H1 (cell line): Measurements from ENCODE around the gene ARHGAP42.

Source experiments
- ATF2 ChIP-seq: IDR thresholded peaks from 2 replicates; pipeline ENCODE4 v1.6.1; 2012; ENCODE audit warnings: low read length, inconsistent platforms
- CTCF ChIP-seq, 3 experiments: IDR thresholded peaks; 1 replicate in 2 of 3; 2 replicates in 1 of 3; pipeline versions ENCODE4 v1.5.1 to v1.6.1; 2011; ENCODE audit warnings: low read length in 3 of 3, mild to moderate bottlenecking in 3 of 3, inconsistent platforms in 2 of 3, low read depth in 1 of 3, moderate library complexity in 1 of 3; ENCODE audit not compliant: insufficient read depth in 1 of 3; ENCODE audit errors: control extremely low read depth in 1 of 3
- E2F6 ChIP-seq: IDR thresholded peaks from 2 replicates; pipeline ENCODE4 v1.6.1; 2012; ENCODE audit warnings: inconsistent platforms
- USF2 ChIP-seq: IDR thresholded peaks from 2 replicates; pipeline ENCODE4 v1.6.1; 2011; ENCODE audit warnings: low read length, improper control_type of control experiment

- TF ChIP-seq USF2 (no peak), CTCF (IDR thresholded peaks at IDR 0.05; ENCODE audit: control extremely low read depth in 1 of 3, insufficient read depth in 1 of 3, low read depth in 1 of 3, low read length in 3 of 3) (no peak), ATF2 (no peak), E2F6 (no peak)
Measured at GRCh38 chr11:100681064-100681502, 6.0 kb upstream of the ARHGAP42 start.
